Posterior vena cava (tissue), 2 donors: Measurements from ENCODE around the gene CWC15. TPM values are rescaled to one million over a fixed set of nuclear protein-coding genes. Genes with fewer than 3 reads are reported as not detected.
"Not testable (repeated sequence)": the region's sequence is repeated elsewhere in the genome, so short reads cannot be mapped to it uniquely, and the experiment has no call there.

Source experiments
- DNase-seq: peaks from one replicate; pipeline ENCODE4 v3.0.0-alpha.2; 2020; ENCODE audit warnings: low spot score
- intact Hi-C, 2 donors: fragments of 100-400 bp; cut with DNase I; formaldehyde crosslinking; loops; one replicate each; pipeline versions ENCODE4 v1.14.1 to v1.14.2; 2022 to 2023
- long read RNA-seq, 2 donors: library from polyadenylated mRNA; unstranded; transcript quantifications; one replicate each; pipeline ENCODE4 v2.0.0, GENCODE V29; 2020 to 2021
- total RNA-seq, 2 donors: library from RNA; stranded (reverse); fragmentation: NEBNext Ultra II Directional; extraction: Animal tissue kit (Norgen Biotek cat#: 25700); gene quantifications; one replicate each; pipeline ENCODE4 v1.2.1, GENCODE V29; 2021
- donor health status: DM: yes; HTN: yes; CAD: no.
- donor health status: DM: yes; HTN: yes; CAD: no.

The CWC15 gene
- total RNA-seq = 10 to 100 TPM; 51.2 to 56.0 TPM
- long read RNA-seq, donor 1, transcript CWC15-201 (7 exons, 1,576 nt) = major isoform, 7 of 8 reads
- long read RNA-seq, donor 1, partial matches to known transcripts = 1 of 8 reads
- long read RNA-seq, donor 1, other reads (novel, unspliced or antisense) = 0 of 8 reads
- long read RNA-seq, donor 2, transcript CWC15-201 (7 exons, 1,576 nt) = major isoform, 22 of 30 reads
- long read RNA-seq, donor 2, partial matches to known transcripts = 4 of 30 reads
- long read RNA-seq, donor 2, other reads (novel, unspliced or antisense) = 4 of 30 reads

DNA sequence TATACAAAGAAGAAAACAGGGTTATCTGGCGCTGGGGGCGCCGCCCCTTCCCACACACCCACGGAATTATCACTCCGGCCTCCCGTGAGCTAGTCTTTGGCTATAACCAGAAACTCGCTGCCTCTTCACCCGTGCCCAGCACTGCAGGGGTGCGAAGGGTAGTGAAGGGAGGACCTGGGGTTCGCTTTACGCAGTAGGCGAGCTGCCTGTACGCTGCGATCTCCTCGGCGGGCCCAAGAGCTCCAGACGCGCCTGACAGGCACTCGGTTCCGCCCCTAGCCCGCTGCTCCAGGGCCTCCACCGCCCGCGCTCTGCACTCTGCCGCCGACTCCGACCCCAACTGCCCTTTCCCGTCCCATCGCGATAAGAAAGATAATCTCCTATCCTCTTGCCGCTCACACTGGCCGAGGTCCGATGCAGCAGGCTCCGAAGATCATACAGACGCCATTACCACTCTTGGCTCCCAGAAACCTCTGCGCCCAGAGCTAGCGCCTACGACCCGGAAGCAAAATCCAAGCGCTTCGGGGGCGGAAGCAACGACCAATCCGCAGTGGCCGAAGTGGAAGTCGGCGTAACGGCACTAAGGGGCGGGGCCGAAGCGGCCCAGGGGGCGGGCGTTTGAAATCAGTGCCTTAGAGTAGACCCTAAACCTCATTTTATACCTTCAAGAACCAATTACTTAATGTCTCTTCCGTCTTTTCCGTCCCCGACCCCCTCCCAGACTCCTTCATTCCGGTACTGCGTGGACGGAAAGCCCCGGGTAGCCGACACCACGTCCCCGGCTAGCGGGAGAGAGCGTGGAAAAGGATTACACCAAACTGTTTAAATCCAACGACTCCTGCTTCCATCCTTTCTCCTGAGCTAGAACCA, at the start of gene CWC15, which contains the start of gene KDM4D:
Gene CWC15, minus strand, starts transcription at position 458 of the 870 bp plus-strand sequence. CDS start 1,371 bp downstream, outside the sequence.
Gene KDM4D, plus strand, starts transcription at position 611 of the 870 bp plus-strand sequence. CDS start 23,664 bp downstream, outside the sequence.
- intact Hi-C loops = no loop called here
- peak; percentile 98 for DNase-seq

- DNase-seq, intact Hi-C loops: not testable (repeated sequence)
These were observed 48.1 kb upstream of the CWC15 start for GRCh38 chr11:95021468-95021867.

DNA sequence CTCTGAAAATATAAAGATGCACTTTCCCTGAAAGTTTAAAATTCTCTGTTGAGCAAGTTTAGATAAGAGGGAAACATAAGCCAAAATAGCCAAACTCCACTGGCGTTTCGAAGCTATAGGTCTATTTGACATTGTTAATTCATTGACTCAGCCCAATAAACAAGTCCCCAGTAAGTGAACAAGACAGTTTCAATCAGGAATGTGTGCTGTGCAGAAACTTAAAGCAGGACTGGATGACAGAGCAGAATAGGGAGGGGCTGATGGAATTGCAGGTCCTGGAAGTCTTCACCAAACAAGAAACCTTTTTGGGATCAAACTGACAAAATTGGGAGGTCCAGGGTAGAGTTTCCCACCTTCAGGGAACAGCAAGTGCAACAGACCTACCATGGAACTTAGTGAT, 42.8 kb upstream of the CWC15 start:
- intact Hi-C loops = no loop called here
- no peak for DNase-seq

DNA sequence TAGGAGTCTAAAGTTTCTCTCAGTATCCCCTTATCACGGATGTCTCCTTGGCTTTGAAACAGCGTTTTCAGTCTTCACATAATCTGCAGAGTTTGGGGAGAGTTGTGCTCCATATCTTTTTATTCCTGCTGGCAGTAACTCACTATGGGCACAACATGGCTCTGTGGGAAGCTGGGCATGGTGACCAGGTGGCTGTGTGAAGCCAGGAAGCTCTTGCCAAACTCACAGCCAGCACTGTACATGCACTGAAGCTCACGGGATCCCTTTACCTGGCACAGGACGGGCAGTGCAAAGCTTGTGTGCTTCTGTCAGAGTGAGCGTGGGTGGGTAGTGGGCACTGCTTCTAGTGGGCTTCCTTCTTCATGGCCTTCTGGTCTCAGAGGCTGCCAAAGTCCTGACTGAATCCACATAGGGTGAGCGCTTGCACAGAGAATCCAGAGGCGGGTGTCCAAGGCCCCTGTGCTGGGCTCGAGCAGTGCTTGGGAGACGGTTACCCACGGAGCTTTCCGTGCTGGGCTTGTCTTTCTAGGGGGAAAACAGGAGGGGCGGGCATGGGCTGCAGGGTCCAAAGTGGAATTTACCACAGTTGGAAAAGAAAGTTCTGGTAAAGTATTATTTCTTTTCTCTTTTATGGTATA, 40.9 kb upstream of the CWC15 start:
- DNase-seq = no peak
- intact Hi-C loops = no loop called here

GRCh38 chr11:95011376-95011775, 38.0 kb upstream of the CWC15 start:
- intact Hi-C loops = no loop called here
- no peak for DNase-seq

DNA sequence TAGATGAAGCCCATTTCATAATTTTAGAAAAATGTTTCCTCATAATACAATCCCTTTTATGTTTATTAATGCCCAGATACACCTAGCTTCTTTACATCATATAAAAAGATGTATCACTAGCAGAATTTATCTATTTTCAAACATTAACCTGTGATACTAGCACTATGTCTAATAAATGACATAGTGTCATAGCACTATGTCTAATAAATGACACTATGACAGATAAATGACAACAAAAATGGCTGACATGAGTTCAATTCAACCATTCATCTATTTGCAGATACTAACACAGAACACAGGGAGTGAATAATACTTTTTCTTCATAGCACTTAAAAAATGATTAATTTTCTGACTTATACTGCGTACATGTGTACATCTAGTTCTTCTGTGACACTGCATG, 32.3 kb upstream of the CWC15 start:
- no peak for DNase-seq
- intact Hi-C loops = no loop called here

DNA sequence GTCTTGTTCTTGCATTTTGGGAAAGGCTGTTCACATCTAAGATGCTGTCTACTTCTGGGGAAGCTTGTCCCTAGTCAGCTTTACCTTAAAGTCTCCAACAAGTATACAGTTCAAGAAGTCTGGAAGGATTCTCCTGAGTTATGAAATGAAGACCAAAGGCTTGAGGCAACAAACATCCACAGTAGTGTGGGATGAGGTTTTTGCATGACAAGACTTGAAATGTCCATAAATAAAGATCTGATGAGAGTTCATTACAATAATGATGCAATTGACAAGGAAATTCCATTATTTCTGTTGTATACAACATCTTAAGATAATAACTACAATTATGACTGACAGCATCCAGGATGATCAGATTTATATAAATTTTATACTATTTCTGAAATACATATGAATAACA, 30.4 kb upstream of the CWC15 start:
- intact Hi-C loops = no loop called here
- DNase-seq = no peak

GRCh38 chr11:94998285-94998684, 24.9 kb upstream of the CWC15 start:
- no peak for DNase-seq
- intact Hi-C loops = no loop called here

GRCh38 chr11:94997437-94997836, 24.1 kb upstream of the CWC15 start:
- no peak for DNase-seq
- intact Hi-C loops = no loop called here

DNA sequence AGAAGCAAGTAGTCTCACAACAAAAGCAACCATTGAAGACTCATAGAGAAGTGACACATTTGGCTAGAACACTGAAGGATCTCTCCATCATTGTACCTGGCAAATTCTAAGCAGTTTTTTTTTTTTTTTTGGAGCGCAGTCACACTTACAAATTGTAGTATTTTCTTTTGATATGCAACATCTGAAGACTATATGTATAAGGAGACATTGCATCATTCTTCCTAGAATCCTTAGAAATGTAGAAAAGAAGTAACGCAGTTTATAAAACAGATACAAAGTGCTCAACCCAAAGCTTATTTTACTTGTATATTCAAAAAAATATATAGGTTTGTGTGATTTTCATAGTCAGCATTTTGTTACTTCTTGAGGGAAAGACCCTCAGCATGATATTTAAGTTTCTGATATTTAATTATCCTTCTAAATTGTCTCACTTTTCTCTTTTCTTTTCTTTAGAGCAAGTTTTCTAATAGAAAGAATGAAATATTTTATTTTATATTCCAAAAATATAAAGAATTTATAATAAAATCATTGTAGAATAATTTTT, 20.1 kb upstream of the CWC15 start:
- no peak for DNase-seq
- intact Hi-C loops = no loop called here

DNA sequence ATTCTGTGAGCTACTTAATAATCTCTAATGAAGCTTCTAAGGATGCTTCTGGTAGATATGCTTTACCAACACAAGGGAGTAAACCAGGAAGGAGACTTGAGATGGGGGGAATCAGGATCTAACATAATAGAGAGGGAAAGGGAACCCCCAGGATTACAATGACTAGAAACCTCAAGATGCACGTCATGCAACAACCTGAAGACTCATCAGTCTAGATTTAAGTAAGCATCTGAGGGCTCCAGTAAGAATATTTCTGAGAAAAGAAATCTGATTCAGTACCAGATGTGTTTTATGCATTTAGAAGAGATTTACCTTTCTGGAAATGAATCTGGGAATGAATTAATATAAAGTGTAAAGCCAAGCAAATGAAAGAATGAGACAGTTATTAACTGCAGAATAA, 15.4 kb upstream of the CWC15 start:
- DNase-seq = no peak
- intact Hi-C loops = no loop called here

GRCh38 chr11:94987378-94987777, 14.0 kb upstream of the CWC15 start:
- intact Hi-C loops = no loop called here
- DNase-seq = no peak

- intact Hi-C loops = no loop called here
- no peak for DNase-seq
These were observed 2.2 kb upstream of the CWC15 start for GRCh38 chr11:94975599-94975998.

GRCh38 chr11:94974178-94974577, 822 bp upstream of the CWC15 start:
- DNase-seq = no peak
- intact Hi-C loops = no loop called here

DNA sequence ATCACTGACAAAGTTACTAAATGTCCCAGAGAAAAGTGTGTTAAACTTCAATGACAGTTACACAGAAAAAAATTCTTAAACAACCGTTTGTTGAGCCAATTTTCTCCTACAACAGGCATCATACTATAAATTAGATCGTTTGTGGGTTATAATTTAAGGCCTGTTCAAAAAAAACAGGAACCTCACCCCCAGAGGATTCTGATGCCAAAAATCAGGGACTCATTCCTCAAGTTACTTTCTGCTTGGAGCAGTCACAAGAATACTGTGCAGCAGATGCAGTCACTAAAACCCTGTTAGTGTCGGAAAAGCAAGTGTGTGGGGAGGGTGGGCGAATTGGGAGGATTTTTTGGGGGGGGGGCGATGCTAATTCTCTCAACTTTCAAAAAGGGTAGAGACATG, 657 bp downstream of the CWC15 start:
- intact Hi-C loops = no loop called here
- no peak for DNase-seq

DNA sequence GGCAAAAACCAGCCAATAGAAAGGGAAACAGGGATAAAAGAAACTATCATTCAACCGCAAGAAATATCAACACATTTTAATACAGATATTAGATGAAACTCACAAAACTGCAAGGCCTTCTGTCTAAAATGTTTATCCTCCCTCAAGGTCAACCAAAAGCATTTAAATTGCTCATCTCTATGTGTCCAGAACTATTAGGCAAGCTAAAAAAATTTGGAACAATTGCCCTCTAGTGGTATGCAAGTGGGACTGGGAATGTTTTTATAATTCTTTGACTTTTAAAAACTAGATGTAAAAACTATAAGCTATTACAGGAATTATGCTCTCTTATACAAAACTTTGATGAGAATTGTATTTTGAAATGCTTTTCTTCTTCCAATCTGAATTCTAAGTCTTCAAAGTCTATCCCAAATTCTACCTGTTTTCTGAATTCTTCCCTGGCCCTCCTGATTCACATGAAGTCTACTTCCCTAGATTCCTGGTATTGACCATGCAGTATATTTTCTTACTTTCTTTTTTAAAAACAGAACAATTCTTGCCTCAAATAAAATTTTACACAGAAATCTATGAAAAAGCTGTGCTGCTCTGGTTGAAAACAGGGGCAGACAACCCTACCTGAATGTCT, 4.9 kb downstream of the CWC15 start:
- DNase-seq = no peak
- intact Hi-C loops = loop anchor here in 1 of 2 donors (10.0 kb wide), 1 partner anchor 344 kb away; no protein-coding TSS in a partner anchor

- no peak for DNase-seq
- intact Hi-C loops = loop anchor here in 1 of 2 donors (10.0 kb wide), 1 partner anchor 340 kb away; no protein-coding TSS in a partner anchor
These were observed 8.4 kb downstream of the CWC15 start for GRCh38 chr11:94964934-94965333.

DNA sequence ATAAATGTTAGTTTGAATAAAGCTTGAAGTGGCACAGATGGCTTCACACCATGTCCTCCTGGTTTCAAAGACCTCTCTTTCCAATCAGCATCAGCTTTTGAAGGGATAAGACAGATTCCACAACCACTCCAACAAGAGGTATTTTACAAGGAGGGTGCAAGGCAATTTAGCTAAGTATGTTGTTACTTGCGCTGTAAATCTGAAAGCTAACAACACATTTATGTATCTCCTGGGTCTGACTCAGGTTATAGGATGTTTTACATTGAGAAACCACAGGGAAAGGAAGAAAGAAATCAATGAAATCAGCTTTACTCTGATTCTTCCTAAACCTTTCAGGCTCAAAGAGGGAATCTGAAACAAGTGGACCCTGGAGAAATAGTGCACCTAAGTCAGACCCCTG, 12.1 kb downstream of the CWC15 start:
- DNase-seq = no peak
- intact Hi-C loops = loop anchor here in 1 of 2 donors (10.0 kb wide), 1 partner anchor 336 kb away; no protein-coding TSS in a partner anchor

DNA sequence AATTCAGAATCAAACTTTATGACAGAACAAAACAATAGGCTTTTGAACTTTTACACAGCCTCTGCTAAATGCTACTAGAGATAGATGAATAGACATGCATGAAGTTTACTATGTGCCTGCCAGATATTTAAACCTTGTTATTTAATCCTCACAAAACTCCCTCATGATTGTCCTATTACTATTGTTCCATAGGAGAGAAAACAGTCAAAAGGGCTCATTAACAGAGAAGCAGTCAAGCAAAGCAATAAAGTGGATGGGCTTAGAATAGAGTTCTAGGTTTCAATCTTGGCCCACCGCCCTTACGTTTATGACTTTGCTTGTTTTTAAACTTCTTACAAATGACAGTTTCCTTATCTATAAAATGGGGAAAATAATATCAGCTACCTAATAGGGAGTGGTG, 12.9 kb downstream of the CWC15 start:
- intact Hi-C loops = loop anchor here in 1 of 2 donors (10.0 kb wide), 1 partner anchor 336 kb away; no protein-coding TSS in a partner anchor
- DNase-seq = no peak
